ENCODE measurements around the gene C1QTNF5.

C1QTNF5 gene

DNA sequence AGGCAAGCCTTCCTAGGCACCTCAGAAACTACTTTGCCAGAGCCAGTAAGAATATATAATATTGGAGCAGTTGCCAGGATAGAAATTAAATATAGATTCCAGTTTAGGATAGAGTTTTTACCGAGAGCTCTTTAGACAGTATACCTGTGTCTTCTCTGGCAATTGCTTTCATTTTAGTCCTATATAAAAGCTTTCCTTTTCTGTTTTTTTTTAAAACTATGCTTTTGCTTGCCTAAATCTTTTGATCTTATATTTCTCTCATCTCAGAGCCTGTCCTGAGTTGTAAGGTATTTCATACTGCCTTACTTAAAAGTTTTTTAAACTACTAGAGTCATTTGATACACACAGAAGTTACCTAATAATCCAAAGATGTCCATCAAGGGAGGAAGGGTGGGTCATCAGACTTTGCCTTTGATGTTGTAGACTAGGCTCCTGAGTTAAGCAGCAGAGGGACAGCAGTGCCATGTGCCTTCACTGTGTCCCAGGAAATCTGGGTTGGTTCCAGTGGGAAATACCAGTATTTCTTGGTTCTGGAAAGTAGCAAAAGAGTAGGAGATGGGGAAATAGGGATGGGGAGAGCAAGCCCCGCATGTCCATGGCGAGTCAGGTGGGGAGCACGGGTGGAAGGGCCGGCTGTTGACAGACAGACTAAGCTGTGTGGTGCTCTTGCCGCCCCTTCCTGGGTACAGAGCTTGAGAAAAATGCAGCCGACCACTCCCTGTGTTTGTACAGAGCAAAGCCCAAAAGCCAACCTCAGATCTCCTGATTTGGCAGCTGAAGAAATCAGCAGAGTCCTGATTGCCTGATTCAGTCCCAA lies 34.9 kb downstream of the C1QTNF5 start:
- no peaks in the 10 kb centered on the region for H3K4me1 ChIP-seq (ENCODE audit: control insufficient read depth, insufficient read depth, low read length)
- H3K27ac ChIP-seq (ENCODE audit: low read length) = no peak overlapping the region

DNA sequence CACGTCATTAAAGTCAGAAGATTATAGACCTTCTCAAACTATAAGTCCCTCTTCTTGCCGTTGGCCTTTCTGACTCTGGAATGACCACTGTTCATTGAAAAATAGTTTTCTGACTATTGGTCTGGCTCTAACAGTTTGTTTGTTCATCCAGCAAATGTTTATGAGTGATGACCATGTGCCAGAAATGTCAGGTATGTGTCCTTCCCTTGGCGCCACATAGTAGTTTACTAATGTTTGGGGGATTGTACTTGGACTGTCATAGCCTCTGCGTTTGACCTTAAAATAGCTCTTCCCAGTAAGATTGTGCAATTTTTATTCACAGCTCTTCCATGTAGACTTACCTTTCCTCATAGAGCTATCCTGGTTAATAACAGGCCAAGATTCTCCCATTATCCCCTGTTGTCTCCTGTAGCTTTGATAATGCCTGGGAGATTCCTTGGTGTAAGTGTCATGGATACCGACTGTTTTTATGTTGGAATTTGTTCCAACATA lies 37.4 kb downstream of the C1QTNF5 start:
- H3K36me3 ChIP-seq (ENCODE audit: control insufficient read depth, insufficient read depth, low read length) = peaks cover 22% of the 10 kb centered on the region; the same call in 1 of the 2 replicates
- no peak overlapping the region for H3K27ac ChIP-seq (ENCODE audit: low read length)
- DNase-seq (ENCODE audit: low read depth, low spot score) = no peak
- no peaks in the 10 kb centered on the region for H3K4me1 ChIP-seq (ENCODE audit: control insufficient read depth, insufficient read depth, low read length)
- no peak overlapping the region for H3K4me3 ChIP-seq (ENCODE audit: low read length)
- no peaks in the 10 kb centered on the region for H3K9me3 ChIP-seq (ENCODE audit: control insufficient read depth, insufficient read depth, low read length)
- H3K27me3 ChIP-seq (ENCODE audit: control insufficient read depth, insufficient read depth, low read length) = no peaks in the 10 kb centered on the region
- WGBS (ENCODE audit: insufficient coverage, insufficient read length) = no CpG with 5 or more reads among the region's 5 CpGs

More for the DNA sequence above, 34.9 kb downstream of the C1QTNF5 start:
- Histone ChIP-seq H3K36me3 (ENCODE audit: control insufficient read depth, insufficient read depth, low read length) (peaks cover 10% of the 10 kb centered on the region; the same call in 1 of the 2 replicates), H3K4me3 (ENCODE audit: low read length) (no peak overlapping the region), H3K9me3 (ENCODE audit: control insufficient read depth, insufficient read depth, low read length) (no peaks in the 10 kb centered on the region), H3K27me3 (ENCODE audit: control insufficient read depth, insufficient read depth, low read length) (no peaks in the 10 kb centered on the region)
- no peak for DNase-seq (ENCODE audit: low read depth, low spot score)
- no CpG with 5 or more reads among the region's 7 CpGs for WGBS (ENCODE audit: insufficient coverage, insufficient read length)

DNA sequence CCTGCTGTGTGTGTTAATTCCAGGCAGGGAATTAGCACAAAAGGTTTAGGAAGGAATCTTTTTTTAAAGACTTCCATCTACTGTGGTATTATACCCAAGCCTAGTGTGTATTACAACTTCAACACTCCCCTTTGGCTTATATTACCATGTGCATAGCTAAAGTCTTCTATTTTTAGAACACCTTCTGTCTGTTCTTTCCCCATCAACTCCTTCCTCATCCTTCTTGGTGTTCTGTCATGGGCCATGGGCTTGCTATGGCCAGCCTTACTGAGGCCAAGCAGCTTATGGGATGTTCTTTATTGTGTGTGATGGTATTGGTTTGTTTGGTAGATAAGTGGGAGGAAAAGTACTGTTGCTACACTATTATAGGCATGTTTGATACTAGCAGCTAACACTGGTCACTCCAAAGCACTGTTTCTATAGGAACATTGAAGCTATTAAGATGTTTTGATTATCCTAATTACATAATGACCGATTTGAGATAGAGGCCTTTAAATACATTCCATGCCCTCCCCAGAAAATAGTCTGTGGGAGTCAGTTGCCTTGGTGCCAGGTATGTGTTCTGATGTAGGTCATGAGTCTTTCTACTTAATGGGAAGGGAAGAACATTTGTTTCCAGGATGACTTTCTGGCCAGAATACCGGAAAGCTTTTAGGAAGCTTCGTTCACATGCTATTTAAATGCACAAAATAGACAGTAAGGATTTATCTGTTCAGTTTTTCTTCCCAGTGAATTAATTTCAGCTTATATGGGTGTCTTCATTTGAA lies 40.3 kb downstream of the C1QTNF5 start:
- Histone ChIP-seq H3K27me3 (ENCODE audit: control insufficient read depth, insufficient read depth, low read length) (no peaks in the 10 kb centered on the region), H3K27ac (ENCODE audit: low read length) (no peak overlapping the region), H3K36me3 (ENCODE audit: control insufficient read depth, insufficient read depth, low read length) (peaks cover 30% of the 10 kb centered on the region; the same call in 1 of the 2 replicates), H3K9me3 (ENCODE audit: control insufficient read depth, insufficient read depth, low read length) (no peaks in the 10 kb centered on the region), H3K4me3 (ENCODE audit: low read length) (no peak overlapping the region), H3K4me1 (ENCODE audit: control insufficient read depth, insufficient read depth, low read length) (no peaks in the 10 kb centered on the region)
- WGBS (ENCODE audit: insufficient coverage, insufficient read length) = no CpG with 5 or more reads among the region's 3 CpGs
- DNase-seq (ENCODE audit: low read depth, low spot score) = no peak

DNA sequence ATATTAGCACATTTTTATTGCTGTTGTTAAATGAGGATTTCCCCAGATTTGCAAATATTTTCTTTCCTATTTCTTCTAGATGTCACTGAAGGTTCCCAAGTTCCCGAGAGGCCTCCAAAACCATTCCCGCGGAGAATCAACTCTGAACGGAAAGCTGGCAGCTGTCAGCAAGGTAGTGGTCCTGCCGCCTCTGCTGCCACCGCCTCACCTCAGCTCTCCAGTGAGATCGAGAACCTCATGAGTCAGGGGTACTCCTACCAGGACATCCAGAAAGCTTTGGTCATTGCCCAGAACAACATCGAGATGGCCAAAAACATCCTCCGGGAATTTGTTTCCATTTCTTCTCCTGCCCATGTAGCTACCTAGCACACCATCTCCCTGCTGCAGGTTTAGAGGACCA lies 41.3 kb downstream of the C1QTNF5 start:
- no CpG with 5 or more reads among the region's 9 CpGs for WGBS (ENCODE audit: insufficient coverage, insufficient read length)
- Histone ChIP-seq H3K27ac (ENCODE audit: low read length) (no peak overlapping the region), H3K36me3 (ENCODE audit: control insufficient read depth, insufficient read depth, low read length) (peaks cover 30% of the 10 kb centered on the region; the same call in 1 of the 2 replicates), H3K9me3 (ENCODE audit: control insufficient read depth, insufficient read depth, low read length) (no peaks in the 10 kb centered on the region), H3K27me3 (ENCODE audit: control insufficient read depth, insufficient read depth, low read length) (no peaks in the 10 kb centered on the region), H3K4me3 (ENCODE audit: low read length) (no peak overlapping the region), H3K4me1 (ENCODE audit: control insufficient read depth, insufficient read depth, low read length) (no peaks in the 10 kb centered on the region)
- DNase-seq (ENCODE audit: low read depth, low spot score) = no peak

DNA sequence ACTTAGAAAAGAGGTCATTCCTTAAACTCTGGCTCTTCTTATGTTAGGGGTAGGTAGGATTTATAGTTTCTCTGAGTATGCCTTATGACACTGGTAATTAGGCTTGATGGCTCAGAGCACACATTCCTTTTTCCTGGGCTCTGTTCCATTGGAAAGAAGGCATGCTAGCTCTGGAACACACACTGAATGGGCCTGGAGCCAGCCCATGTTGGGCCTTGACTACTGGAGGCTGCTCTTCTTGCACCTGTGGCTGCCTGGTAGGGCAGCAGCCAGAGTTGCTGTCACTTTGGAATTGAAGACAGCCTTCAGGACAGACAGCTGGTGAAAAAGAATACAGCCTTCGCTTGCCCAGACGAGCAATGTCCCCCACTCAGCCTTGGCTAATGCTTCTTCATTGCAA lies 42.0 kb downstream of the C1QTNF5 start:
- Histone ChIP-seq H3K27me3 (ENCODE audit: control insufficient read depth, insufficient read depth, low read length) (no peaks in the 10 kb centered on the region), H3K4me3 (ENCODE audit: low read length) (no peak overlapping the region; the same call in 1 of the 2 replicates), H3K4me1 (ENCODE audit: control insufficient read depth, insufficient read depth, low read length) (no peaks in the 10 kb centered on the region), H3K36me3 (ENCODE audit: control insufficient read depth, insufficient read depth, low read length) (peaks cover 30% of the 10 kb centered on the region; the same call in 1 of the 2 replicates), H3K9me3 (ENCODE audit: control insufficient read depth, insufficient read depth, low read length) (no peaks in the 10 kb centered on the region), H3K27ac (ENCODE audit: low read length) (no peak overlapping the region)
- no peak for DNase-seq (ENCODE audit: low read depth, low spot score)
- no CpG with 5 or more reads among the region's 2 CpGs for WGBS (ENCODE audit: insufficient coverage, insufficient read length)

DNA sequence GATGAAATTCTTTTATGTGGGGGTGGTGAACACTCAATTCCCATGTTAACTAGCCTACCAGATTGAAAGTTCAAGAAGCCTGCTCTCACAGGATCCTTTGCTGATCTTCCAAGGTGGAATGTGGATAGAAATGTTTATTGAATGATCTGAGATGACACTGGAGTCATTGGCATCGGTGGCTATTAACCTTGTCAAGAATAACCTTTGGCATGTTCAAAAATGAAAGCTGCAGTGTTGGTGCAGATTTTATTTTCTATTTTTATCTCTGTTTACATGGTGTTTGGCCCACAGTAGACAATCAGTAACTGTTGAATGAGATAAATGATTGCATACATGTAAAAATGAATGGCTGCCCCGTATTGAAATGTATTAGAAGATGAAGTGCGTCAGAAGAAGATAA lies 42.7 kb downstream of the C1QTNF5 start:
- Histone ChIP-seq H3K4me1 (ENCODE audit: control insufficient read depth, insufficient read depth, low read length) (no peaks in the 10 kb centered on the region), H3K9me3 (ENCODE audit: control insufficient read depth, insufficient read depth, low read length) (no peaks in the 10 kb centered on the region), H3K27me3 (ENCODE audit: control insufficient read depth, insufficient read depth, low read length) (no peaks in the 10 kb centered on the region), H3K27ac (ENCODE audit: low read length) (no peak overlapping the region), H3K36me3 (ENCODE audit: control insufficient read depth, insufficient read depth, low read length) (peaks cover 26% of the 10 kb centered on the region; the same call in 1 of the 2 replicates), H3K4me3 (ENCODE audit: low read length) (no peak overlapping the region)
- no peak for DNase-seq (ENCODE audit: low read depth, low spot score)
- no CpG with 5 or more reads among the region's 3 CpGs for WGBS (ENCODE audit: insufficient coverage, insufficient read length)

DNA sequence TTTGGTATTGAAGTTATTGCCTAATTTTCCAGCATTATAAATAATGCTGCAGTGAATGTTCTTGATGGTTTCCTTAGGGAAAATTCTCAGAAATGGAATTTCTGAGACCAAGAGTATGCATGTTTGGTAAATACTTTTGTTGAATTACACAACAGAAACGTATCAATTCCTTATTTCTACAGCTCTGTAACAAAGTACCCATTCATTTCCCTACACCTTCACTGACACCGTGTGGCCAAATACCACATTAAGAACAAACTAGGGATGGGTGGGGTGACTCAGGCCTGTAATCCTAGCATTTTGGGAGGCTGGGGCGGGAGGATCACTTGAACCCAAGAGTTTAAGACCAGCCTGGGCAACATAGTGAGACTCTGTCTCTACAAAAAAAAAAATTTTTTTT lies 45.5 kb downstream of the C1QTNF5 start:
- Histone ChIP-seq H3K36me3 (ENCODE audit: control insufficient read depth, insufficient read depth, low read length) (peaks cover 23% of the 10 kb centered on the region; the same call in 1 of the 2 replicates), H3K27ac (ENCODE audit: low read length) (no peak overlapping the region), H3K27me3 (ENCODE audit: control insufficient read depth, insufficient read depth, low read length) (no peaks in the 10 kb centered on the region), H3K4me1 (ENCODE audit: control insufficient read depth, insufficient read depth, low read length) (no peaks in the 10 kb centered on the region), H3K4me3 (ENCODE audit: low read length) (no peak overlapping the region), H3K9me3 (ENCODE audit: control insufficient read depth, insufficient read depth, low read length) (no peaks in the 10 kb centered on the region)
- no CpG with 5 or more reads among the region's 3 CpGs for WGBS (ENCODE audit: insufficient coverage, insufficient read length)
- no peak for DNase-seq (ENCODE audit: low read depth, low spot score)

DNA sequence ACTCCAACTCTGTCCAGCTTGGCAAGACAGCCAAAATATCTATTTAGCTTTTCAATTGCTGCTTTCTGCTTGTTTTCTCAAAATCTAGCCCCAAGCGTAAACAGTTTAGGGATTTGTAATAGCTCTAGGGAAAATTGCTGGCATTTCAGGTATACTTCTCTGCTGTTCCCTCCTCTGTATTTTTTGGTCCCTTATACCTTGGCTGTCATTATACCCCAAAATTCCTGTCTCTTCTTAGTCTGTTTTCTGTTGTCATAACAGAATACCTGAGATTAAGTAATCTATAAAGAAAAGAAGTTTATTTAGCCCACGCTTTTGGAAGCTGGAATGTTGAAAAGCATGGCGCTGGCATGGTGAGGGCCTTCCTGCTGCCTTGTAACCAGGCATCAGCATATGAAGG lies 47.2 kb downstream of the C1QTNF5 start:
- H3K4me1 ChIP-seq (ENCODE audit: control insufficient read depth, insufficient read depth, low read length) = no peaks in the 10 kb centered on the region
- no peak for DNase-seq (ENCODE audit: low read depth, low spot score)
- H3K27me3 ChIP-seq (ENCODE audit: control insufficient read depth, insufficient read depth, low read length) = no peaks in the 10 kb centered on the region
- H3K4me3 ChIP-seq (ENCODE audit: low read length) = no peak overlapping the region
- H3K36me3 ChIP-seq (ENCODE audit: control insufficient read depth, insufficient read depth, low read length) = peaks cover 10% of the 10 kb centered on the region; the same call in 1 of the 2 replicates
- no CpG with 5 or more reads among the region's 3 CpGs for WGBS (ENCODE audit: insufficient coverage, insufficient read length)
- H3K9me3 ChIP-seq (ENCODE audit: control insufficient read depth, insufficient read depth, low read length) = no peaks in the 10 kb centered on the region
- H3K27ac ChIP-seq (ENCODE audit: low read length) = no peak overlapping the region

DNA sequence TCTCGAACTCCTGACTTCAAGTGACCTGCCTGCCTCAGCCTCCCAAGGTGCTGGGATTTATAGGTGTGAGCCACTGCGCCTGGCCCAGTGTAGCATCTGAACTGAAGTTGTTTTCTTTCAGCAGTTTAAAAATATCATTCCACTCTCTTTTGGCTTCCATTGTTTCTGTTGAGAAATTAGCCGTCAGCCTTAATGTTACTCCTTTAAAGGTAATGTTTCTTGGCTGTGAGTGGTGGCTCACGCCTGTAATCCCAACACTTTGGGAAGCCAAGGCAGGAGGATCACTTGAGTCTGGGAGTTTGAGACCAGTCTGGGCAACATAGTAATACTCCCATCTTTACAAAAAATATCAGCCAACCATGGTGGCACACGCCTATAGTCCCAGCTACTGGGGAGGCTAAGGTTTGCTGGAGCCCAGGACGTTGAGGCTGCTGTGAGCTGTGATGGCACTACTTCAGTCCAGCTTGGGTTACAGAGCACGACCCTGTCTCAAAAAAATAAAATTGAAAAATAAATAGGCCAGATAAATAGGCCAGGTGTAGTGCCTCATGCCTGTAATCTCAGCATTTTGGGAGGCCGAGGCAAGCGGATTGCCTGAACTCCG lies 49.7 kb downstream of the C1QTNF5 start:
- peaks cover 6% of the 10 kb centered on the region; the same call in 1 of the 2 replicates for H3K36me3 ChIP-seq (ENCODE audit: control insufficient read depth, insufficient read depth, low read length)

More for the DNA sequence above, 49.7 kb downstream of the C1QTNF5 start:
- WGBS (ENCODE audit: insufficient coverage, insufficient read length) = no CpG with 5 or more reads among the region's 10 CpGs
- H3K27ac ChIP-seq (ENCODE audit: low read length) = no peak overlapping the region
- no peaks in the 10 kb centered on the region for H3K9me3 ChIP-seq (ENCODE audit: control insufficient read depth, insufficient read depth, low read length)
- H3K4me3 ChIP-seq (ENCODE audit: low read length) = no peak overlapping the region
- no peaks in the 10 kb centered on the region for H3K4me1 ChIP-seq (ENCODE audit: control insufficient read depth, insufficient read depth, low read length)
- no peaks in the 10 kb centered on the region for H3K27me3 ChIP-seq (ENCODE audit: control insufficient read depth, insufficient read depth, low read length)
- DNase-seq (ENCODE audit: low read depth, low spot score) = no peak

Data from iPS DF 6.9 (cell line).